Loucy (cell line): ENCODE data around the gene RALGPS1.

Source experiments
- H2AFZ ChIP-seq: fragments of 200-600 bp; sonication (generic); 2 replicates; pipeline ENCODE4 v1.6.0; 2016; ENCODE audit warnings: antibody characterized with exemption, mild to moderate bottlenecking, low read length, moderate library complexity
- H3F3A ChIP-seq: fragments of 200-600 bp; 2 replicates; pipeline ENCODE4 v1.6.0; 2016; ENCODE audit warnings: antibody characterized with exemption, low read depth, mild to moderate bottlenecking
- H3K27me3 ChIP-seq: fragments of 200-600 bp; sonication (generic); 2 replicates; pipeline ENCODE4 v1.6.1; 2014; ENCODE audit warnings: low read length, mild to moderate bottlenecking; ENCODE audit not compliant: insufficient read depth, poor library complexity, severe bottlenecking
- H3K36me3 ChIP-seq: fragments of 200-600 bp; sonication (generic); 2 replicates; pipeline ENCODE4 v1.6.1; 2016; ENCODE audit warnings: low read length; ENCODE audit not compliant: insufficient read depth
- H3K4me1 ChIP-seq: fragments of 200-600 bp; sonication (generic); 2 replicates; pipeline ENCODE4 v1.5.1; 2014; ENCODE audit warnings: low read length, mild to moderate bottlenecking; ENCODE audit not compliant: insufficient read depth, poor library complexity, severe bottlenecking
- H3K4me2 ChIP-seq: fragments of 200-600 bp; sonication (generic); 2 replicates; pipeline ENCODE4 v1.6.0; 2014; ENCODE audit warnings: antibody characterized with exemption, low read length, low read depth, mild to moderate bottlenecking; ENCODE audit not compliant: poor library complexity, severe bottlenecking
- H3K4me3 ChIP-seq: fragments of 200-600 bp; sonication (generic); 2 replicates; pipeline ENCODE4 v1.5.1; 2014; ENCODE audit warnings: low read length, mild to moderate bottlenecking, mixed read lengths; ENCODE audit not compliant: poor library complexity, severe bottlenecking
- H3K79me2 ChIP-seq: fragments of 200-600 bp; sonication (generic); 2 replicates; pipeline ENCODE4 v1.6.1; 2014; ENCODE audit warnings: low read length; ENCODE audit not compliant: insufficient read depth
- H3K9ac ChIP-seq: fragments of 200-600 bp; sonication (generic); 2 replicates; pipeline ENCODE4 v1.6.0; 2014; ENCODE audit warnings: mild to moderate bottlenecking, low read depth, low read length, moderate library complexity; ENCODE audit not compliant: poor library complexity, severe bottlenecking
- H3K9me2 ChIP-seq: fragments of 200-600 bp; sonication (generic); replicated peaks from 2 replicates; pipeline ENCODE4 v1.6.1; 2016; ENCODE audit warnings: low read depth, low read length, mixed read lengths
- H3K9me3 ChIP-seq: fragments of 200-600 bp; sonication (generic); 2 replicates; pipeline ENCODE4 v1.6.1; 2014; ENCODE audit warnings: mild to moderate bottlenecking, antibody characterized with exemption, low read length, low read depth; ENCODE audit not compliant: insufficient read depth
- H4K20me1 ChIP-seq: fragments of 200-600 bp; sonication (generic); 2 replicates; pipeline ENCODE4 v1.6.0; 2014; ENCODE audit warnings: antibody characterized with exemption, low read length, mild to moderate bottlenecking; ENCODE audit not compliant: insufficient read depth, poor library complexity, severe bottlenecking
- CTCF ChIP-seq: fragments of 200-600 bp; sonication (generic); conservative IDR thresholded peaks from 2 replicates; pipeline ENCODE4 v1.5.1; 2014; ENCODE audit warnings: mild to moderate bottlenecking, antibody characterized with exemption, low read length
- EZH2phosphoT487 ChIP-seq: fragments of 200-600 bp; IDR thresholded peaks from 2 replicates; pipeline ENCODE4 v1.6.1; 2018; ENCODE audit warnings: antibody characterized with exemption, mild to moderate bottlenecking, moderate library complexity, borderline replicate concordance

Gene RALGPS1

GRCh38 chr9:127107171-127107928, 192.8 kb downstream of the RALGPS1 start:
- H3F3A ChIP-seq = no peaks in the 10 kb centered on the region
- H3K27me3 ChIP-seq = no peaks in the 10 kb centered on the region
- H3K36me3 ChIP-seq = no peaks in the 10 kb centered on the region
- H2AFZ ChIP-seq = no peak overlapping the region
- H3K4me3 ChIP-seq = no peak overlapping the region
- no peak overlapping the region for H3K4me2 ChIP-seq
- no peaks in the 10 kb centered on the region for H4K20me1 ChIP-seq
- H3K4me1 ChIP-seq = no peaks in the 10 kb centered on the region
- no peak for TF ChIP-seq EZH2phosphoT487
- H3K9ac ChIP-seq = no peak overlapping the region
- H3K79me2 ChIP-seq = no peaks in the 10 kb centered on the region
- no peaks in the 10 kb centered on the region for H3K9me3 ChIP-seq
- H3K9me2 ChIP-seq = no peaks in the 10 kb centered on the region

GRCh38 chr9:127107929-127108876, 193.6 kb downstream of the RALGPS1 start:
- Histone ChIP-seq H3K27me3 (no peaks in the 10 kb centered on the region), H3K9ac (no peak overlapping the region), H3K4me3 (no peak overlapping the region), H3K36me3 (no peaks in the 10 kb centered on the region), H3F3A (no peaks in the 10 kb centered on the region), H2AFZ (no peak overlapping the region), H3K9me3 (no peaks in the 10 kb centered on the region), H4K20me1 (no peaks in the 10 kb centered on the region), H3K9me2 (no peaks in the 10 kb centered on the region), H3K4me2 (no peak overlapping the region), H3K4me1 (no peaks in the 10 kb centered on the region), H3K79me2 (no peaks in the 10 kb centered on the region)
- TF ChIP-seq CTCF (no peak), EZH2phosphoT487 (no peak)

- Histone ChIP-seq H3K9me2 (no peaks in the 10 kb centered on the region), H3K9ac (no peak overlapping the region), H3K4me2 (no peak overlapping the region), H3K79me2 (no peaks in the 10 kb centered on the region), H3K36me3 (no peaks in the 10 kb centered on the region), H2AFZ (no peak overlapping the region), H4K20me1 (no peaks in the 10 kb centered on the region), H3F3A (no peaks in the 10 kb centered on the region), H3K4me1 (no peaks in the 10 kb centered on the region), H3K4me3 (no peak overlapping the region), H3K27me3 (no peaks in the 10 kb centered on the region), H3K9me3 (no peaks in the 10 kb centered on the region)
- TF ChIP-seq CTCF (no peak), EZH2phosphoT487 (no peak)
Measured at GRCh38 chr9:127109212-127109711, 194.7 kb downstream of the RALGPS1 start.
